Kidney (tissue), 14 donors: ENCODE results near the gene GALNT6. TPM values are rescaled to one million over a fixed set of nuclear protein-coding genes. Genes with fewer than 3 reads are reported as not detected.

Experiments used
- DNase-seq, 5 donors: peaks; one replicate each; pipeline ENCODE4 v3.0.0-alpha.2; 2013 to 2020
- FAIRE-seq: peaks from 2 replicates; lab custom pipeline; 2012; peaks lifted over from hg19 to GRCh38; lab: Jason Lieb, UNC
- H3K27ac ChIP-seq, 2 donors: one replicate each; pipeline ENCODE4 v1.7.0; 2013; ENCODE audit warnings: low read depth in 2 of 2, low read length in 2 of 2, inconsistent platforms in 1 of 2
- H3K27me3 ChIP-seq: one replicate; pipeline ENCODE4 v1.7.1; 2013; ENCODE audit warnings: low read length, inconsistent platforms; ENCODE audit not compliant: control insufficient read depth, insufficient read depth
- H3K36me3 ChIP-seq, 3 donors: one replicate each; pipeline versions ENCODE4 v1.7.0 to v1.7.1; 2013; ENCODE audit warnings: low read length in 3 of 3, control low read depth in 1 of 3, inconsistent platforms in 1 of 3; ENCODE audit not compliant: insufficient read depth in 3 of 3, control insufficient read depth in 2 of 3
- H3K4me1 ChIP-seq, 3 donors: one replicate each; pipeline versions ENCODE4 v1.7.0 to v1.7.1; 2013; ENCODE audit warnings: low read length in 3 of 3, inconsistent platforms in 1 of 3, low read depth in 1 of 3; ENCODE audit not compliant: control insufficient read depth in 2 of 3, insufficient read depth in 2 of 3
- H3K4me3 ChIP-seq, 3 donors: one replicate each; pipeline versions ENCODE4 v1.7.0 to v1.8.1; 2013; ENCODE audit warnings: low read length in 3 of 3, control low read depth in 1 of 3, inconsistent platforms in 1 of 3
- H3K9ac ChIP-seq, 3 donors: one replicate each; pipeline versions ENCODE4 v1.7.0 to v1.7.1; 2013; ENCODE audit warnings: low read length in 3 of 3, control low read depth in 1 of 3, inconsistent platforms in 1 of 3
- H3K9me3 ChIP-seq, 3 donors: one replicate each; pipeline versions ENCODE4 v1.7.0 to v1.7.1; 2013; ENCODE audit warnings: low read length in 3 of 3, control low read depth in 1 of 3, inconsistent platforms in 1 of 3; ENCODE audit not compliant: control insufficient read depth in 2 of 3, insufficient read depth in 1 of 3
- intact Hi-C: fragments of 100-400 bp; cut with DNase I; formaldehyde crosslinking; loops from one replicate; pipeline ENCODE4 v1.11.1; 2022
- polyA plus RNA-seq: library from polyadenylated mRNA; stranded (reverse); fragments of 350-450 nt; fragmentation: Illumina TruSeq; extraction: RNeasy Lipid Tissue Mini Kit (QIAGEN cat#74804); gene quantifications from one replicate; pipeline ENCODE4 v1.2.3, GENCODE V29; 2014; ENCODE audit warnings: low read depth, low replicate concordance; ENCODE audit not compliant: insufficient read depth
- total RNA-seq: library from RNA; stranded (reverse); fragmentation: NEBNext Ultra II Directional; extraction: Animal tissue kit (Norgen Biotek cat#: 25700); gene quantifications from one replicate; pipeline ENCODE4 v1.2.1, GENCODE V29; 2021
- TF ChIP-seq, protein P1 (sequence below): IDR thresholded peaks from 3 replicates; pipeline ENCODE4 v1.5.1; 2012; ENCODE audit warnings: mild to moderate bottlenecking, moderate library complexity, borderline replicate concordance; ENCODE audit not compliant: insufficient read depth; ENCODE audit errors: extremely low read depth
- donor health status: control.
- donor health status: control.
- donor health status: control.
- donor health status: control.
- donor health status: control.
- donor health status: DM: yes; HTN: yes; CAD: no.
- donor health status: Normal renal cell carcinoma (clear cell type).

Gene GALNT6
- total and polyA plus RNA-seq, 2 donors from 2014 or later: 2.1 to 16.8 TPM

- FAIRE-seq: no peak
- H3K27me3 ChIP-seq: no peaks in the 10 kb centered on the region
- DNase-seq: no peak
- H3K9ac ChIP-seq: no peak overlapping the region
- TF ChIP-seq, protein P1, sequence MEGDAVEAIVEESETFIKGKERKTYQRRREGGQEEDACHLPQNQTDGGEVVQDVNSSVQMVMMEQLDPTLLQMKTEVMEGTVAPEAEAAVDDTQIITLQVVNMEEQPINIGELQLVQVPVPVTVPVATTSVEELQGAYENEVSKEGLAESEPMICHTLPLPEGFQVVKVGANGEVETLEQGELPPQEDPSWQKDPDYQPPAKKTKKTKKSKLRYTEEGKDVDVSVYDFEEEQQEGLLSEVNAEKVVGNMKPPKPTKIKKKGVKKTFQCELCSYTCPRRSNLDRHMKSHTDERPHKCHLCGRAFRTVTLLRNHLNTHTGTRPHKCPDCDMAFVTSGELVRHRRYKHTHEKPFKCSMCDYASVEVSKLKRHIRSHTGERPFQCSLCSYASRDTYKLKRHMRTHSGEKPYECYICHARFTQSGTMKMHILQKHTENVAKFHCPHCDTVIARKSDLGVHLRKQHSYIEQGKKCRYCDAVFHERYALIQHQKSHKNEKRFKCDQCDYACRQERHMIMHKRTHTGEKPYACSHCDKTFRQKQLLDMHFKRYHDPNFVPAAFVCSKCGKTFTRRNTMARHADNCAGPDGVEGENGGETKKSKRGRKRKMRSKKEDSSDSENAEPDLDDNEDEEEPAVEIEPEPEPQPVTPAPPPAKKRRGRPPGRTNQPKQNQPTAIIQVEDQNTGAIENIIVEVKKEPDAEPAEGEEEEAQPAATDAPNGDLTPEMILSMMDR: no peak
- H3K36me3 ChIP-seq: no peaks in the 10 kb centered on the region
- intact Hi-C loops: no loop called here
- no peak overlapping the region for H3K27ac ChIP-seq
- no peaks in the 10 kb centered on the region for H3K9me3 ChIP-seq
- H3K4me1 ChIP-seq: no peaks in the 10 kb centered on the region
- H3K4me3 ChIP-seq: no peak overlapping the region
Observed at GRCh38 chr12:51417826-51418225, 26.6 kb upstream of the GALNT6 start.

DNA sequence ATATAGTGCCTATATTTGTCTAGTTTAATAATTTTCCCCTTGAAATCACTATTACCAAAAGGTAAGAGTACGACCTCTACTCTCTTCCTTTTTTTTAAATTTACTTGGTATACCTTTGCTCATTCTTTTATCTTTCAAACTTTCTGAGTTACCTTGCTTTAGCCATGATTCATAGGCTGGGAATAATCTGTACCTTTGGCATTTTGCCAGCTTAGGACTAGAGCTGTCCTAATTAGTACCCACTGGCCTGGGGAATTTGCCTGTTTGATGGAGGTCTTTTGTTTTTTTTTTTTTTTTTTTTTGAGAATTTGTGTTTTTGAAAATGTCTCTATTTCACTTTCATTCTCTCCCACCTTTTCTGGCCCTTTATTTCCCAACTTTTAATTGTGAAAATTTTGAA lies 24.7 kb upstream of the GALNT6 start:
- no peaks in the 10 kb centered on the region for H3K36me3 ChIP-seq
- no peak overlapping the region for H3K9ac ChIP-seq
- no peaks in the 10 kb centered on the region for H3K9me3 ChIP-seq
- intact Hi-C loops: no loop called here
- DNase-seq (no peak), FAIRE-seq (no peak)
- TF ChIP-seq, protein P1: no peak
- no peaks in the 10 kb centered on the region for H3K27me3 ChIP-seq
- no peaks in the 10 kb centered on the region for H3K4me1 ChIP-seq
- no peak overlapping the region for H3K4me3 ChIP-seq
- H3K27ac ChIP-seq: no peak overlapping the region

DNA sequence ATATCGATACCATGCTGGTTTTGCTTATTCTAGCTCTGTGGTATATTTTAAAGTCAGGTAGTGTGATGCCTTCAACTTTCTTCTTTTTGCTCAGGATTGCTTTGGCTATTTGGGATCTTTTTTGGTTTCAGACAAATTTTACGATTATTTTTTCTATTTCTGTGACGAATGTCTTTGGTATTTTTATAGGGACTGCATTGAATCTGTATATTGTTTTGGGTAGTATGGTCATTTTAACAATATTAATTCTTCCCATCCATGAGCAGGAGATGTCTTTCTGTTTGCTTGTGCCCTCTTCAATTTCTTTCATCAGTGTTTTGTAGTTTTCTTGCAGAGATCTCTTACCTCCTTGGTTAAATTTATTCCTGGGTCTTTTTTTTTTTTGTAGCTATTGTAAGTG lies 22.6 kb upstream of the GALNT6 start:
- H3K27ac ChIP-seq: no peak overlapping the region
- no peak for DNase-seq
- H3K4me3 ChIP-seq: no peak overlapping the region
- H3K27me3 ChIP-seq: no peaks in the 10 kb centered on the region
- no peaks in the 10 kb centered on the region for H3K36me3 ChIP-seq
- no peak overlapping the region for H3K9ac ChIP-seq
- no peaks in the 10 kb centered on the region for H3K4me1 ChIP-seq
- TF ChIP-seq, protein P1: no peak
- no peaks in the 10 kb centered on the region for H3K9me3 ChIP-seq
- FAIRE-seq: no peak
- intact Hi-C loops: no loop called here

DNA sequence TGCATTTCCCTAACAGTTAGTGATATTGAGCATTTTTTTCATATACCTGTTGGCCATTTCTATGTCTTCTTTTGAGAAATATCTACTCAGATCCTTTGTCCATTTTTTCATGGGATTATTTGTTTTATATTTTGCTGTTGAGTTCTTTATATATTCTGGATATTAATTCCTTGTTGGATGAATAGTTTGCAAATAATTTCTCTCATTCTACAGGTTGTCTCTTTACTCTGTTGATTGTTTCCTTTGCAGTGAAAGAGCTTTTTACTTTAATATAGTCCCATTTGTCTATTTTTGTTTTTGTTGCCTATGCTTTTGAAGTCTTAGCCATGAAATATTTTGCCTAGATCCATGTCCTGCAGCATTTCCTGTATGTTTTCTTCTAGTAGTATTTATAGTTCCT lies 21.9 kb upstream of the GALNT6 start:
- TF ChIP-seq, protein P1: no peak
- Histone ChIP-seq H3K4me3 (no peak overlapping the region), H3K36me3 (no peaks in the 10 kb centered on the region), H3K4me1 (no peaks in the 10 kb centered on the region), H3K9me3 (no peaks in the 10 kb centered on the region), H3K27ac (no peak overlapping the region), H3K9ac (no peak overlapping the region), H3K27me3 (no peaks in the 10 kb centered on the region)
- DNase-seq (no peak), FAIRE-seq (peak; percentile 25)
- intact Hi-C loops: no loop called here
